Measurements from ENCODE around the gene PRSS16.
"Not testable (repeated sequence)": the region's sequence is repeated elsewhere in the genome, so short reads cannot be mapped to it uniquely, and the experiment has no call there.

The PRSS16 gene

DNA sequence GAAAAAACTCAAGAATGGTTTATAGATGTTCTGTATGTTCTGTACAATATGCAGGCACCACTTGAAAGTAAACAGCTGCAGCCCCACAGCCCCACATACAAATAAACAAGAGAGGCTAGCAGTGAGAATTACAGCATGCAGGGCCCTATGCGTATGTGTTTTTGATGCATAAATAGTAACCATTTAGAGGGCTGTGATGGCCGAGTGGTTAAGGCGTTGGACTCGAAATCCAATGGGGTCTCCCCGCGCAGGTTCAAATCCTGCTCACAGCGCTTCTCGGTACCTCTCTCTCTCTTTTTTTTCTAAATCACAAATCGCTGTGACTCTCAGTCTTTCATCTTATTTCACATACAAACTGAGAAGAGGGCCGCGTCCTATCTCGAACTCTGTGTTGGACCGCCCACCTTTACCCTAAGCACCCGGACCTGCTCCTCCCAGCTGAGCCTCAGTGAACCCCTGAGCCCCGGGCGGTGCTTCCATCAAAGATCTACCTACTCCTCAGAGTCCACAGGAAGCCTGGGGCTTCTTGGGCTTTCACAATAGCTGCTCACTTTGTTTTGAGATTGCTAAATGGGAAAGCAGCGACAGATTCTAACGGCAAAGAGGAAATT, 37.7 kb upstream of the PRSS16 start:
- DNase-seq (ENCODE audit: extremely low spot score): peak; percentile 27
- POLR2A ChIA-PET: no interaction called here
- TF ChIP-seq NFRKB (IDR thresholded peaks at IDR 0.05): no peak
- TF ChIP-seq HDGF (IDR thresholded peaks at IDR 0.05; ENCODE audit: borderline replicate concordance): no peak
- peak; percentile 65; the same call in 1 of the 2 replicates for TF ChIP-seq ZNF384 (IDR thresholded peaks at IDR 0.05)
- TF ChIP-seq ELF4 (IDR thresholded peaks at IDR 0.05): no peak
- TF ChIP-seq TARDBP (IDR thresholded peaks at IDR 0.05): no peak
- CTCF ChIA-PET: interaction anchor here (0.7 to 1.0 kb wide), 2 partner anchors 614 to 927 kb away, joined by 3 read pairs; no protein-coding TSS in a partner anchor

DNA sequence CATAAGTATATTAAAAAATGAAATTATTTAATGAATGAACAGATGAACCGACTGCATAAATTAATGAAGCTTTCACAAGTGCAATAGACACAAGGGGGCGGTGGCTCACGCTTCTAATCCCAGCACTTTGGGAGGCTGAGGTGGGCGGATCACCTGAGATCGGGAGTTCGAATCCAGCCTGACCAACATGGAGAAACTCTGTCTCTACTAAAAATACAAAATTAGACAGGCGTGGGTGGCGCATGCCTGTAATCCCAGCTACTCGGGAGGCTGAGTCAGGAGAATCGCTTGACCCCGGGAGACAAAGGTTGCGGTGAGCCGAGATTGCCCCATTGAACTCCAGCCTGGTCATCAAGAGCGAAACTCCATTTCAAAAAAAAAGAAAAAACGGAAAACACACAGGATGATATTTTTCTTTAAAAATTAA, 34.4 kb upstream of the PRSS16 start:
- TF ChIP-seq ZNF384 (IDR thresholded peaks at IDR 0.05): peak; percentile 83
- CTCF ChIA-PET: interaction anchor here (0.7 kb wide), 1 partner anchor 46 kb away, joined by 3 read pairs; no protein-coding TSS in a partner anchor
- DNase-seq (ENCODE audit: extremely low spot score); POLR2A ChIA-PET: not testable (repeated sequence)

GRCh38 chr6:27213544-27214125, 33.9 kb upstream of the PRSS16 start:
- DNase-seq (ENCODE audit: extremely low spot score): peak; percentile 51
- CTCF ChIA-PET: interaction anchor here (0.7 kb wide), 1 partner anchor 45 kb away, joined by 3 read pairs; no protein-coding TSS in a partner anchor

DNA sequence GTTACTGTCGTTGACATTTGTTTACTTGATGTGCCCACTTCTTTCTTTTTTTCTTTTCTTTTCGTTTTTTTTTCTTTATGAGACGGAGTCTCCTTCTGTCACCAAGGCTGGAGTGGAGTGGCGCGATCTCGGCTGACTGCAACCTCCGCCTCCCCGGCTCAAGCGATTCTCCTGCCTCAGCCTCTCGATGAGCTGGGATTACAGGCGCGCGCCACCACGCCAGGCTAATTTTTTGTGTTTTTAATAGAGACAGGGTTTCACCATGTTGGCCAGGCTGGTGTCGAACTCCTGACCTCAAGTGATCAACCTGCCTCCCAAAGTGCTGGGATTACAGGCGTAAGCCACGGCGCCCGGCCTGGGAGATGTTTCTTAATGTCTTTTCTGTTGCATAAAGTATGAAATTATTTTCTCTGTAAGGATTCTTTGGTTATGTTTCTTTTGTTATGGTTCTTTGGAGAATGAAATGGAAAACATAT, 33.3 kb upstream of the PRSS16 start:
- ChIA-PET CTCF (no interaction called here), POLR2A (no interaction called here)
- TF ChIP-seq FOXK2 (IDR thresholded peaks at IDR 0.05): no peak
- no peak for TF ChIP-seq FOXM1 (IDR thresholded peaks at IDR 0.05; ENCODE audit: borderline replicate concordance)
- no peak for TF ChIP-seq BHLHE40 (IDR thresholded peaks at IDR 0.05; ENCODE audit: borderline replicate concordance)
- TF ChIP-seq NFRKB (IDR thresholded peaks at IDR 0.05): no peak
- no peak for TF ChIP-seq PKNOX1 (IDR thresholded peaks at IDR 0.05)
- TF ChIP-seq SP1 (IDR thresholded peaks at IDR 0.05): no peak
- TF ChIP-seq FOXA1 (IDR thresholded peaks at IDR 0.05): no peak
- no peak for TF ChIP-seq ARNT (IDR thresholded peaks at IDR 0.05)
- TF ChIP-seq LEF1 (IDR thresholded peaks at IDR 0.05; ENCODE audit: borderline replicate concordance): no peak
- TF ChIP-seq SUZ12 (IDR thresholded peaks at IDR 0.05): no peak
- TF ChIP-seq CTBP1 (IDR thresholded peaks at IDR 0.05; ENCODE audit: borderline replicate concordance): no peak
- no peak for TF ChIP-seq ELF4 (IDR thresholded peaks at IDR 0.05)
- no peak for TF ChIP-seq L3MBTL2 (conservative IDR thresholded peaks at IDR 0.05)
- no peak for TF ChIP-seq HDGF (IDR thresholded peaks at IDR 0.05; ENCODE audit: borderline replicate concordance)
- no peak for TF ChIP-seq TARDBP (IDR thresholded peaks at IDR 0.05)
- no peak for TF ChIP-seq ZNF384 (IDR thresholded peaks at IDR 0.05)
- DNase-seq (ENCODE audit: extremely low spot score): no peak

More at GRCh38 chr6:27213544-27214125, 33.9 kb upstream of the PRSS16 start:
- POLR2A ChIA-PET: no interaction called here
- peak; percentile 66; the same call in 1 of the 2 replicates for TF ChIP-seq FOXM1 (IDR thresholded peaks at IDR 0.05; ENCODE audit: borderline replicate concordance)
- TF ChIP-seq ARNT (IDR thresholded peaks at IDR 0.05): no peak

- DNase-seq (ENCODE audit: extremely low spot score): no peak
- ChIA-PET POLR2A (no interaction called here), CTCF (no interaction called here)
- TF ChIP-seq ELF4 (IDR thresholded peaks at IDR 0.05): no peak
- no peak for TF ChIP-seq PKNOX1 (IDR thresholded peaks at IDR 0.05)
- no peak for TF ChIP-seq ZNF384 (IDR thresholded peaks at IDR 0.05)
- TF ChIP-seq FOXK2 (IDR thresholded peaks at IDR 0.05): no peak
- no peak for TF ChIP-seq BHLHE40 (IDR thresholded peaks at IDR 0.05; ENCODE audit: borderline replicate concordance)
- no peak for TF ChIP-seq SP1 (IDR thresholded peaks at IDR 0.05)
- TF ChIP-seq L3MBTL2 (conservative IDR thresholded peaks at IDR 0.05): no peak
- no peak for TF ChIP-seq FOXM1 (IDR thresholded peaks at IDR 0.05; ENCODE audit: borderline replicate concordance)
- TF ChIP-seq LEF1 (IDR thresholded peaks at IDR 0.05; ENCODE audit: borderline replicate concordance): no peak
- no peak for TF ChIP-seq CTBP1 (IDR thresholded peaks at IDR 0.05; ENCODE audit: borderline replicate concordance)
- TF ChIP-seq HDGF (IDR thresholded peaks at IDR 0.05; ENCODE audit: borderline replicate concordance): no peak
- TF ChIP-seq SUZ12 (IDR thresholded peaks at IDR 0.05): no peak
- no peak for TF ChIP-seq FOXA1 (IDR thresholded peaks at IDR 0.05)
These were observed 30.6 kb upstream of the PRSS16 start for GRCh38 chr6:27216874-27217273.

GRCh38 chr6:27222971-27223370, 24.5 kb upstream of the PRSS16 start:
- POLR2A ChIA-PET; CTCF ChIA-PET; DNase-seq (ENCODE audit: extremely low spot score): not testable (repeated sequence)

DNA sequence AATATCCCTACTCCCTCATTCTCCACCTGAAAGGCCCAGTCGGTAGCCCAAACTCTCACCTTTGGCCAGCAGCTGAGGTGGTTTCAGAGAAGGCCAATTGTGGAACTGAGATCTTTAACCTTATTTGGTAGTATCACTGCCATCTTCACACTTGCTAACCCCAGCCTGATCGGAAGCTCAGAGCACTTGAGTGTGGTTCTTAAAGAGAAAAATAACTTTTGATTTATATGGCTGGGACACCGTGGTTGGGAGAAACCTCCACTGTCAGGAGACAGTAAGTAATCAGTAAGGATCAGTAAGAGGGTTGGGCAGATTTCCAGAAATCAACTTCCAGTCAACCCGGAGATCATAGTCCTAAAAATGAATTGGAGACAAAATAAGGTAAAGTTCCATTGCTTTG, 22.8 kb upstream of the PRSS16 start:
- POLR2A ChIA-PET: no interaction called here

More for the DNA sequence above, 22.8 kb upstream of the PRSS16 start:
- DNase-seq (ENCODE audit: extremely low spot score): no peak
- TF ChIP-seq SUZ12 (IDR thresholded peaks at IDR 0.05) (no peak), FOXA1 (IDR thresholded peaks at IDR 0.05) (no peak), PKNOX1 (IDR thresholded peaks at IDR 0.05) (no peak), HDGF (IDR thresholded peaks at IDR 0.05; ENCODE audit: borderline replicate concordance) (no peak), L3MBTL2 (conservative IDR thresholded peaks at IDR 0.05) (no peak), SP1 (IDR thresholded peaks at IDR 0.05) (no peak), LEF1 (IDR thresholded peaks at IDR 0.05; ENCODE audit: borderline replicate concordance) (no peak), FOXK2 (IDR thresholded peaks at IDR 0.05) (no peak), ZNF384 (IDR thresholded peaks at IDR 0.05) (no peak), ELF4 (IDR thresholded peaks at IDR 0.05) (no peak), ARNT (IDR thresholded peaks at IDR 0.05) (no peak), NFRKB (IDR thresholded peaks at IDR 0.05) (no peak), BHLHE40 (IDR thresholded peaks at IDR 0.05; ENCODE audit: borderline replicate concordance) (no peak), CTBP1 (IDR thresholded peaks at IDR 0.05; ENCODE audit: borderline replicate concordance) (no peak), FOXM1 (IDR thresholded peaks at IDR 0.05; ENCODE audit: borderline replicate concordance) (no peak), TARDBP (IDR thresholded peaks at IDR 0.05) (no peak)
- CTCF ChIA-PET: no interaction called here
